HG03066 (cell line): ENCODE data around the gene MRPL24.

ENCODE experiments used
- ATAC-seq: cut with Tn5 transposase; IDR thresholded peaks from one replicate; pipeline ENCODE4 v1.9.1; 2021; ENCODE audit warnings: low read depth; ENCODE audit not compliant: unreplicated experiment

Gene MRPL24

DNA sequence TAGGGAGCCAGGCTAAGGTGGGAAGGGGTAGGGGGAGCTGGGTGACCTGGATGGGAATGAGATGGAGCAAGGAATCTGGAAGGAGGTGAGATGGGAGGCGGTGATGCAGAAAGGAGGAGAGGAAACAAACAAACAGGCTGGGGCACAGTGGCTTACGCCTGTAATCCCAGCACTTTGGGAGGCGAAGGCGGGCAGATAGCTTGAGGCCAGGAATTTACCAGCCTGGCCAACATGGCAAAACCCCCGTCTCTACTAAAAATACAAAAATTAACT, 46.3 kb downstream of the MRPL24 start:
- no peak for ATAC-seq

GRCh38 chr1:156693848-156694689, 46.8 kb downstream of the MRPL24 start:
- ATAC-seq, result no peak

- ATAC-seq, result no peak
These were observed 47.7 kb downstream of the MRPL24 start for GRCh38 chr1:156692925-156693847.

DNA sequence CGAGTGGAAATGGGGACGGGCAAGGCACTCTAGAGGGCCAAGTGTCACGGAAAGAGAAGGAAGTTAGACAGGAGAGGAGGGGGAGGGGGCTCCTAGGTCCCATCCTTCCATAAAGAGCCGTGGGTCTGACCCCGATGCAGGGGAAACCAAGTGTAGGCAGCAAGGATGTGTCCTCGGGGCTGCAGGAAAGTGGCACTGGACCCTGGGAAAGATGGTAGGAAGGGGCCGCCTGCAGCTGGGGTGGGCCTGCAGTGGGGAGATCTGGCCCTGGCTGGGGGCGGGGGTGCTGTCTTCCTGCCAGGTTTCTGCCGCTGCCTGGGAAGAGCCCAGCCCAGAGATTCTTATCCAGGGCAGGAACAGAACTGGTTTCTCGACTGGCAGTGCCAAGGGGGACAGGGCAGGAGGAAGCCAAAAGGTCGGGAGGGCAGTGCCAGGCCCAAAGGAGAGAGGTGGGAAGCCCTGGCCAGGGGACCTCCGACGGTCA, 48.4 kb downstream of the MRPL24 start:
- no peak for ATAC-seq

DNA sequence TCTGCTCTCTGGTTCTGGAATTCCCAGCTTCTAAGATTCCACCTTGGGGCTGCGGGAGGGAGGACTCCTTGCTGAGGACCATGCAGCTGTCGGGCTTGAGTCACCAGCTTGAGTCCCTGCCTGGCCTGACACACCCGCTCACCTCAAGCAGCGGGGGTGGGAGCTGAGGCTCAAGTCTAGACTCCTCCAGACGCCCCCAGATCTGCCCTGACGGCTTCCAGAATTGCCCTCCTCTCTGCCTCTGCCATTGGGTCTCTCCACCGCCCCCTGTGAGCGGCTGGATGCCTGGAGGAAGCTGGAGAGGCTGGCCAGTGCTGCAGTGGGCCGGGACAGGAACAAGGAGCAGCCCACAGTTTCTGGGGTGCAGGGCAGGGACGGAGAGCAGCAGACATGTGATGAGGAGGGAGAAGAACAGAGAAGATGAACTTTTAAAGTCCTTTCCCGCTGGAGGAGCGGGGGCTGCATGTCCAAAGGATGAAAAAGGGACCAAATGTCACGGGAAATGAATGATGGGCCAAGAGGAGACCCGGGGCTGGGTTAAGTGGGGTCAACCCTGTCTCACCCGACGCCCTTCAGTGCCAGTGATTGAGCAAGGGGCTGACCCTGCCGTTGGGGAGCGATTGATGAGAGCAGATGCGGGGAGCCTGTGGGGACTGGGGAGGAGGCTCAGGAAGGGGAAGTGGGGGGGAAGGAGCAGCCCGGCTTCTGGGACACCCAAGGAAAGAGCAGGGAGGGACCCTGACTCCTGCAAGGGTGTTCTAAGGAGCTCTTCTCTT, 49.0 kb downstream of the MRPL24 start:
- ATAC-seq, result no peak

- ATAC-seq, result no peak
These were observed 49.7 kb downstream of the MRPL24 start for GRCh38 chr1:156691191-156691590.

DNA sequence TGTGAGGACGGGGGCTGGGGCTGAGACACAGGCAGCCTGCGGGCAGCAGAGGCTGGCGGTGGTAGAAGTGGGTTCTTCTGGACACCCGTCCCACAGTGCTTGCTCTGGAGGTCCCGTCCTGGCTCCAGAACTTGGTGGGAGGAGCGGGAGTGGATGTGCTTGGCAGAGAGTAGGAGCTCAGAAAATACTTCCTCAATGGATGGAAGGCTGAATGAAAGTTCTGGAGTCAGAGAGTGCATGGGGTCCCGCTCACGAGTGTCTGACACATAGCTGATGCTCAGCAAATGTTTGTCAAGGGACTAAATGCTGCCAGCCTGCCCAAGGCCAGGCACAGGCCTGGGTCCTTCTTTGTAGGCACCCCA, 50.2 kb downstream of the MRPL24 start:
- no peak for ATAC-seq

DNA sequence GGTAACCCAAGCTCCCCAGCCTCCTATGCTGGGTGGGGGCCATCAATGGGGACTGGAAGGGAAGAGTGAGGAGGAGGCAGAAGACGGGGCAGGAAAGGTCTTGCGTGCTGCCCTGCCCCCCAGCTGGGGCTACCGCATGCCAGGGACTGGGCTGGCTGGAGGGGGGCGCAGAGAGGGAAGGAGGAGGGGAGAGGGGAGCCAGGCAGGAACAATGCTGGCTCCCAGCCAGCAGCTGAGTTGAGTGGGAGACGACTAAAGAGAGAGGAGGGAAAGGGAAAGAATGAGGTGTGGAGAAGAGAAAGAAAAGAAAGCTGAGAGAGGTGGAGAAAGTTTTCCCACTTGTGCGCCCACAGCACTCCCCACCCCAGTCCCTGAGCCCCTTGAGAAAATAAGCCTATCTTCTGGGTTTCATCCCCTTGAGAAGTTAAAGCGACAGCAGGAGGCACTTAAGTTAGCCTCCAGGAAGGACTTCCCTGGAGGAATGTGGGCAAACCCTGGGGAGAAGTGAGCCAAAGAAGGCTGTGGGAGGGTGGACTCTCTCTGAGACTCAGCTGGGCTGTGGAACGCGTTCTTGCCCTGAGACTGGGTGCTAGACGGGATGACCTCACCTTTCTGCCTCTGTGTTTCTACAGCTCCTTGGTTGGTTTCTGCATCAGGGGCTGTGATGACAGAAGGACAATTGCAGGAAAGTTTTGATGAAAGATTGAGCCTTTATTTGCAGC, 50.8 kb downstream of the MRPL24 start:
- ATAC-seq, result no peak

- ATAC-seq, result no peak
These were observed 51.6 kb downstream of the MRPL24 start for GRCh38 chr1:156689035-156689952.
